Stomach (tissue), 9 donors: ENCODE measurements around the gene OCSTAMP. TPM values are rescaled to one million over a fixed set of nuclear protein-coding genes. Genes with fewer than 3 reads are reported as not detected.

Experiments used
- DNase-seq, 2 donors: peaks; one replicate each; pipeline versions ENCODE4 v3.0.0 to v3.0.0-alpha.2; 2013 to 2019
- H3K27ac ChIP-seq, 5 donors: fragments of 200-600 bp in 4 of 5; sonication (generic) in 4 of 5; one replicate each; pipeline ENCODE4 v1.5.1; 2013 to 2019; ENCODE audit warnings: mild to moderate bottlenecking in 1 of 5, moderate library complexity in 1 of 5
- H3K27me3 ChIP-seq, 3 donors: fragments of 200-600 bp; sonication (generic); one replicate each; pipeline ENCODE4 v1.5.1; 2017 to 2019; ENCODE audit warnings: mixed run types in 1 of 3
- H3K36me3 ChIP-seq, 4 donors: fragments of 200-600 bp; sonication (generic); 1 replicate in 3 of 4; 2 replicates in 1 of 4; pipeline ENCODE4 v1.5.1; 2016 to 2019
- H3K4me1 ChIP-seq, 4 donors: fragments of 200-600 bp; sonication (generic); one replicate each; pipeline ENCODE4 v1.5.1; 2016 to 2019
- H3K4me3 ChIP-seq, 4 donors: fragments of 200-600 bp; sonication (generic) in 3 of 4; one replicate each; pipeline ENCODE4 v1.5.1; 2016 to 2019; ENCODE audit warnings: mild to moderate bottlenecking in 1 of 4
- H3K9me3 ChIP-seq, 4 donors: fragments of 200-600 bp; sonication (generic); one replicate each; pipeline ENCODE4 v1.5.1; 2016 to 2019
- EP300 ChIP-seq: sonication (generic); formaldehyde crosslinking; IDR thresholded peaks from one replicate; pipeline ENCODE4 v1.6.1; 2017; ENCODE audit warnings: antibody characterized with exemption
- POLR2A ChIP-seq, 4 donors: fragments of 450-650 bp; IDR thresholded peaks; one replicate each; pipeline ENCODE4 v1.6.1; 2016; ENCODE audit warnings: antibody characterized with exemption in 4 of 4, control low read depth in 2 of 4, mild to moderate bottlenecking in 1 of 4, moderate library complexity in 1 of 4
- POLR2AphosphoS5 ChIP-seq, 3 donors: sonication (generic); formaldehyde crosslinking; IDR thresholded peaks; one replicate each; pipeline ENCODE4 v1.6.1; 2016; ENCODE audit warnings: antibody characterized with exemption in 3 of 3
- WGBS, 5 donors: extraction: QIAGEN DNeasy Blood & Tissue Kit in 3 of 5; methylation state at CpG; one replicate each; pipeline versions ENCODE4 v1.1.5 to v1.1.7; 2013 to 2018; 5-methylcytosine and 5-hydroxymethylcytosine counted together
- intact Hi-C: fragments of 100-400 bp; cut with DNase I; formaldehyde crosslinking; loops from one replicate; pipeline ENCODE4 v1.15.1; 2023; ENCODE audit warnings: low total_unique reads
- polyA plus RNA-seq, 3 donors: library from polyadenylated mRNA; stranded (reverse); fragments of 200-250 nt; gene quantifications; one replicate each; pipeline ENCODE4 v1.2.3, GENCODE V29; 2013
- total RNA-seq, 5 donors: library from RNA; depleted of rRNA; stranded (reverse); fragments of >200 nt; gene quantifications; one replicate each; pipeline versions ENCODE4 v1.1.0 to v1.2.3, GENCODE V29; 2014 to 2016
- TF ChIP-seq, protein P1 (sequence below), 7 experiments: fragments of 450-650 bp in 4 of 7; fragments of 200-600 bp in 3 of 7; sonication (generic) in 3 of 7; IDR thresholded peaks; one replicate each; pipeline ENCODE4 v1.5.1; 2016 to 2019; ENCODE audit warnings: antibody characterized with exemption in 7 of 7, control low read depth in 2 of 7, mild to moderate bottlenecking in 1 of 7
- donor health status: healthy with polysubstance abuse.
- donor health status: Bipolar disorder and iron deficiency.
- donor health status: healthy.

Gene OCSTAMP
- total and polyA plus RNA-seq, 8 donors, result not detected

DNA sequence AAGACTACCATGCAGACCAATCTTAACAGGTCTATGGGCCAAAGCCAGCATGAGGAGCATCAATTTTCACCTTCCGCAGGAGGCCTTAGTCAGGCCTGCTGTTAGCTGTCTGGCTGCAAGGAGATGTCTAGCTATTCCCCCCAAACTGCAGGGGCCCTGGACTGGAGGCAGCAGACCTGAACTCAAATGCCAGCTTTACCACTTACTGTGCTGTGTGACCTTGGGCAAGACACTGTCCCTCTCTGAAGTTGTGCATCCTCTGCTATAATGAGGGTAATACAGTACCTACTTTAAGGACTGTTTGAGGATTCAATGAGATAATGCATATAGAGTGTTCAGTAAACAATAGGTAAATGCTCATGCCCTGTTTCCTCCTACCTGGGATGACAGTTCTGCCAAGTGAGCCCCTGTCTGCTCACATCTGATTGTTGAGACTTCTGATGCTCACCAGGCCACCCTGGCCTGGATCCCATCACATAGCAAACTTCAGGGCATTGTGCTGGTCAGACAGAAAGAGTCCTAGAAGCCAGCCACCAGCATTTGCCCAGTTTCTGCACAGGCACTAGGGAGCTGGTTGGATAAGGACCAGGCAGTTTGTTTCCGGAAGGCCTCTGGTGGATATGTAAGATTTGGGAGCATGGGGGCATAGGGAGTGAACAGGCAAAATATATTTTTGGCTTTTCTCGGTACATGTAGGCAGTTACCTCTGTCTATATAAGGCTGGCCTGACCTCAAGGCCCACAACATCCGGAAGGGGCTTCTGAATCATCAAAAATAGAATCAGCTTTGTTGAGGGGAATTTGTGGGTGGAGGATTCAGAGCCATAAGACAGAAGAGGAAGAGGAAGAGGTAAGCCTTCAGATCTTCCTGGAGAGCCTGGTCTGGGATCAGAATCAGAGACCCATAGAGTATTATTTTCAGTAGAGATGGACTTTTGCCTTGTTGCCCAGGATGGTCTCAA is 2.3 kb upstream of the OCSTAMP start:
- 72 to 82% (median 78%) methylated on average over 4 of the region's 4 CpGs for WGBS, 5 donors
- peaks cover 0 to 12% (median 0%) of the 10 kb centered on the region in 3 donors for H3K27me3 ChIP-seq
- TF ChIP-seq, protein P1, sequence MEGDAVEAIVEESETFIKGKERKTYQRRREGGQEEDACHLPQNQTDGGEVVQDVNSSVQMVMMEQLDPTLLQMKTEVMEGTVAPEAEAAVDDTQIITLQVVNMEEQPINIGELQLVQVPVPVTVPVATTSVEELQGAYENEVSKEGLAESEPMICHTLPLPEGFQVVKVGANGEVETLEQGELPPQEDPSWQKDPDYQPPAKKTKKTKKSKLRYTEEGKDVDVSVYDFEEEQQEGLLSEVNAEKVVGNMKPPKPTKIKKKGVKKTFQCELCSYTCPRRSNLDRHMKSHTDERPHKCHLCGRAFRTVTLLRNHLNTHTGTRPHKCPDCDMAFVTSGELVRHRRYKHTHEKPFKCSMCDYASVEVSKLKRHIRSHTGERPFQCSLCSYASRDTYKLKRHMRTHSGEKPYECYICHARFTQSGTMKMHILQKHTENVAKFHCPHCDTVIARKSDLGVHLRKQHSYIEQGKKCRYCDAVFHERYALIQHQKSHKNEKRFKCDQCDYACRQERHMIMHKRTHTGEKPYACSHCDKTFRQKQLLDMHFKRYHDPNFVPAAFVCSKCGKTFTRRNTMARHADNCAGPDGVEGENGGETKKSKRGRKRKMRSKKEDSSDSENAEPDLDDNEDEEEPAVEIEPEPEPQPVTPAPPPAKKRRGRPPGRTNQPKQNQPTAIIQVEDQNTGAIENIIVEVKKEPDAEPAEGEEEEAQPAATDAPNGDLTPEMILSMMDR (IDR thresholded peaks at IDR 0.05), result no peak
- TF ChIP-seq POLR2A (IDR thresholded peaks at IDR 0.05) (no peak), POLR2AphosphoS5 (IDR thresholded peaks at IDR 0.05) (no peak), EP300 (no peak)
- no peaks in the 10 kb centered on the region for H3K36me3 ChIP-seq
- no peak for DNase-seq
- intact Hi-C loops, result no loop called here
- no peak overlapping the region for H3K4me3 ChIP-seq
- H3K27ac ChIP-seq, result no peak overlapping the region
- peaks cover 0 to 12% (median 0%) of the 10 kb centered on the region in 4 donors for H3K4me1 ChIP-seq
- H3K9me3 ChIP-seq, result no peaks in the 10 kb centered on the region

DNA sequence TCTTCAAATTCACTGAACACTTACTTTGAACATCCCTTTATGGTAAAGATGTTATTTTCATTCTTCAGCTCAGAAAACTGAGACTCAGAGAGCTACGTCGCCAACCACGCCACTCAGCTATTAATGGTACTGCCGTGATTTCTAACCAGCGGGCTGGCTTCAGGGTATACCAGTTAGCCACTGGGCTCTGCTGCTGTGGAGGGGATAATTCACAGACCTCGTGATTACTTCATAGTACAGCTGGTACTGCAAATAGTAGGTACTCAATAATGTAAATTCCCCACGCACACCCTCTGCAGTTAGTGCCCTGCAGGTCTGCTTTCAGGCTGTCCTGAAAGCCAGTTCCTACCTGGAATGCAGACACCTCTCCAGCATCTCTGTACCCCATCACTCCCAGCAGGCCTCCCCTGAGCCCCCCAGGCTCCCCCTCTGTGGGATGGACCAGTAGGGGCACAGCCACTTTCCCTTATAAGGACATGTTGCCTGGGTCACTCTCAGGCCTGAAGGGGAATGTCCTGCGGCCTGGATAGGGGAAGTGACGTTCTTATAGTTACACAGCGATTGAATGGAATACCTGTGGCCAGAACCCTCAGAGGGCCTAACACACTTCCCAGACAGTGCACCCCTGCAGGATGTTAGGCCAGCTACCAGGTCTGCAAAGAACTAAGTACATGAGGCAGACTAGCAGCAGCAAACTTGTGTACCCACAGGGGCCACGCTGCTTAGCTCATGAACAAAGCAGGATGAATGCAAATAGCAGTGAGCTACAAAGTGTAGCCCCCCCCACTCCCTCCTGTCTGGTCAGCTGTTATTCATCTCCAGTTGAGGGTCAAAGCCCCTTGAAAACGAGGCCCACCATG is 1.3 kb upstream of the OCSTAMP start:
- intact Hi-C loops, result no loop called here
- Histone ChIP-seq H3K9me3 (no peaks in the 10 kb centered on the region), H3K4me1 (peaks cover 0 to 12% (median 0%) of the 10 kb centered on the region in 4 donors), H3K27me3 (peaks cover 0 to 21% (median 0%) of the 10 kb centered on the region in 3 donors), H3K27ac (no peak overlapping the region), H3K4me3 (no peak overlapping the region), H3K36me3 (no peaks in the 10 kb centered on the region)
- TF ChIP-seq POLR2A (IDR thresholded peaks at IDR 0.05), result no peak
- no peak for DNase-seq
- 66 to 75% (median 71%) methylated on average over 11 to 12 of the region's 12 CpGs for WGBS, 5 donors

DNA sequence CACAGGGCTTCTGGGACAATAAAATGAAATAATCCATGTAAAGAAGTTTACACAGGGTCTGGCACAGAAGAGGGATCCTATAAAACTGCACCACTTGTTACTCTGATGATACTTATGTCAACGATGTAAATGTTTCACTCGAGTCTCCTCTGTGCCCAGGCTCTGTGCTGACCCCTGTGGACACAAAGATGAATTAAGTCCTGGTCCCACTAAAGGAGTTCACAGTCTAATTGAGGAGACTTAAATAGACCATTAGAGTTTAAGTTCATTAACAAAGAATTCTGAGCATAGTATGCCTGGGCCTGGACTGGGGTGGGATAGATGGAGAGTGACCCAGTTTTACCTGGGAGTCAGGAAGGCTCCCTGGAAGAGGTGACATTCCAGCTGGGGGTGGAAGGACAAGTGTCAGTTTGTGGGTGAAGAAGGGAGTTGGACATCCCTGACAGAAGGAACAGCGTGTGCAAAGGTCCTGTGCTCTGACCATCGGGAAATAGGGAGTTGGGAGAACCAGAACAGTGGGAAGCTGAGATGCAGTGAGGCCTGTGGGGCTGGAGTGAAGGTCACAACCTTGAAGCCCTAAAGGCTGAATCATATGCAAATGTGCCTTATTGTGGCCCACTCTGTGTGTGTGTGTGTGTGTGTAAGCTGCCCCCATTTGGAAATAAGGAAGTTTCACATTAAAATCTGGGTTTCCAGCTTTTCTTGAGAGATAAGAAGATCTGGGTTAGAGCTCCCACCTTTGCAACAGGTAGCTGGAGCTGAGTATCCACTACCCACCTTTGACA is 1.1 kb downstream of the OCSTAMP start:
- Histone ChIP-seq H3K27ac (no peak overlapping the region), H3K27me3 (peaks cover 0 to 34% (median 5%) of the 10 kb centered on the region in 3 donors)
- intact Hi-C loops, result no loop called here

DNA sequence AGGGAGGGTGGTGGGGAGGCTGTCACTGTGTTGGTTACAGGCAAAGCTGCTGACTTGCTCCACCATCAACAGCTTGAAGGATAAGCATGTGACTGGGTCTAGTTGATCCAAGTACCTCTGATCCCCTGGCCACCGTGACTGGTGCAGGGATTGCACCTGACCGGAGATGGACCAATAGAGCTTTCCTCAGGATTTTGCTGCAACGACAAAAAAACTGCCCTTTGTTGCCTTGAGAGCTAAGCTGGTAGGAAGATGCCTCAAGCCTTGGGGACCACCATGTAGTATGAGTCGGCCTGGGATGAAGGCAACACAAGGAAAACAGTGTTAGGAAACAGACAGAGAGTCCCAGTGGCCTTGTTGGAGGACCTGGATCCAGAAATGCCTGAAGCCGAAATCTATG is 1.8 kb downstream of the OCSTAMP start:
- Histone ChIP-seq H3K27me3 (peaks cover 0 to 34% (median 5%) of the 10 kb centered on the region in 3 donors), H3K4me3 (no peak overlapping the region), H3K4me1 (peaks cover 0 to 12% (median 2%) of the 10 kb centered on the region in 4 donors), H3K27ac (no peak overlapping the region), H3K9me3 (no peaks in the 10 kb centered on the region), H3K36me3 (no peaks in the 10 kb centered on the region)
- intact Hi-C loops, result no loop called here
- TF ChIP-seq POLR2AphosphoS5 (IDR thresholded peaks at IDR 0.05), result no peak
- TF ChIP-seq, protein P1 (IDR thresholded peaks at IDR 0.05), result no peak
- no peak for TF ChIP-seq POLR2A (IDR thresholded peaks at IDR 0.05)
- TF ChIP-seq EP300, result no peak
- DNase-seq, result no peak
- WGBS, 5 donors, result 77 to 86% (median 84%) methylated on average over 5 of the region's 5 CpGs

More for the DNA sequence above, 1.1 kb downstream of the OCSTAMP start:
- H3K4me1 ChIP-seq, result peaks cover 0 to 12% (median 2%) of the 10 kb centered on the region in 4 donors
- no peak overlapping the region for H3K4me3 ChIP-seq
- WGBS, 5 donors, result 83 to 91% (median 86%) methylated on average over 4 of the region's 4 CpGs
- no peaks in the 10 kb centered on the region for H3K9me3 ChIP-seq
- no peaks in the 10 kb centered on the region for H3K36me3 ChIP-seq
- no peak for DNase-seq
- TF ChIP-seq, protein P1 (IDR thresholded peaks at IDR 0.05), result no peak
- TF ChIP-seq EP300, result no peak
- no peak for TF ChIP-seq POLR2A (IDR thresholded peaks at IDR 0.05)
